Kidney epithelial cell (primary cell): Measurements from ENCODE around the gene WWC2. TPM values are rescaled to one million over a fixed set of nuclear protein-coding genes. Genes with fewer than 3 reads are reported as not detected.

ENCODE experiments used
- DNase-seq: peaks from one replicate; pipeline ENCODE4 v3.0.0-alpha.2; 2010; ENCODE audit warnings: low read depth
- H3K27me3 ChIP-seq: 2 replicates; pipeline ENCODE4 v1.6.0; 2011; ENCODE audit warnings: low read length; ENCODE audit not compliant: control insufficient read depth, insufficient read depth
- H3K36me3 ChIP-seq: 2 replicates; pipeline ENCODE4 v1.5.1; 2011; ENCODE audit warnings: low read length; ENCODE audit not compliant: control insufficient read depth, insufficient read depth
- H3K4me3 ChIP-seq: 2 replicates; pipeline ENCODE4 v1.5.1; 2011; ENCODE audit warnings: low read depth, mild to moderate bottlenecking, control low read depth, low read length
- total RNA-seq: library from RNA; depleted of rRNA; stranded (reverse); fragments of >200 nt; gene quantifications from 2 replicates; pipeline ENCODE4 v1.2.3, GENCODE V29; 2015
- TF ChIP-seq, protein P1 (sequence below): IDR thresholded peaks from 2 replicates; pipeline ENCODE4 v1.5.1; 2011; ENCODE audit warnings: mild to moderate bottlenecking, moderate library complexity, low read length, control low read depth, inconsistent platforms; ENCODE audit not compliant: insufficient read depth, poor library complexity, severe bottlenecking

WWC2 gene
- total RNA-seq, 1 donor from 2014 or later = 29.0 TPM

GRCh38 chr4:183266371-183266770, 167.3 kb downstream of the WWC2 start:
- Histone ChIP-seq H3K4me3 (no peak overlapping the region), H3K27me3 (no peaks in the 10 kb centered on the region), H3K36me3 (peaks cover 2% of the 10 kb centered on the region)
- DNase-seq = no peak
- TF ChIP-seq, protein P1, sequence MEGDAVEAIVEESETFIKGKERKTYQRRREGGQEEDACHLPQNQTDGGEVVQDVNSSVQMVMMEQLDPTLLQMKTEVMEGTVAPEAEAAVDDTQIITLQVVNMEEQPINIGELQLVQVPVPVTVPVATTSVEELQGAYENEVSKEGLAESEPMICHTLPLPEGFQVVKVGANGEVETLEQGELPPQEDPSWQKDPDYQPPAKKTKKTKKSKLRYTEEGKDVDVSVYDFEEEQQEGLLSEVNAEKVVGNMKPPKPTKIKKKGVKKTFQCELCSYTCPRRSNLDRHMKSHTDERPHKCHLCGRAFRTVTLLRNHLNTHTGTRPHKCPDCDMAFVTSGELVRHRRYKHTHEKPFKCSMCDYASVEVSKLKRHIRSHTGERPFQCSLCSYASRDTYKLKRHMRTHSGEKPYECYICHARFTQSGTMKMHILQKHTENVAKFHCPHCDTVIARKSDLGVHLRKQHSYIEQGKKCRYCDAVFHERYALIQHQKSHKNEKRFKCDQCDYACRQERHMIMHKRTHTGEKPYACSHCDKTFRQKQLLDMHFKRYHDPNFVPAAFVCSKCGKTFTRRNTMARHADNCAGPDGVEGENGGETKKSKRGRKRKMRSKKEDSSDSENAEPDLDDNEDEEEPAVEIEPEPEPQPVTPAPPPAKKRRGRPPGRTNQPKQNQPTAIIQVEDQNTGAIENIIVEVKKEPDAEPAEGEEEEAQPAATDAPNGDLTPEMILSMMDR = no peak

GRCh38 chr4:183268556-183268955, 169.5 kb downstream of the WWC2 start:
- no peak overlapping the region for H3K4me3 ChIP-seq
- TF ChIP-seq, protein P1 = no peak
- H3K36me3 ChIP-seq = peaks cover 2% of the 10 kb centered on the region
- no peaks in the 10 kb centered on the region for H3K27me3 ChIP-seq
- DNase-seq = no peak

DNA sequence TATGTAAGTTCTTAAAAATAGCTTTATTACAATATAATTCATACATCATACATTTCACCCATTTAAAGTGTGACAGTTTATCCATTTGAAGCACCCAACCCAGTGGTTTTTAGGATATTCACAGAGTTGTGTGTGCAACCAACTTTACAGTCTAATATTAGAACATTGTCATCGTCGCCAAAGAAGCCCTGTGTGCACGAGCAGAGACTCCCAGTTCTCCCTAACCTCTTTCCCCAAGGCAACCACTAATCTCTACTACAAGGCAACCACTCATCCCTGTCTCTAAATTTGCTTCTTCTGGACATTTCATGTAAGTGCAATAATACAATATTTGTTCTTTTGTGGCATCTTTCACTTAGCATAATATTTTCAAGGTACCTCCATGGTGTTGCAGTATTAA, 173.3 kb downstream of the WWC2 start:
- DNase-seq = no peak
- H3K27me3 ChIP-seq = no peaks in the 10 kb centered on the region
- peaks cover under 1% of the 10 kb centered on the region for H3K36me3 ChIP-seq
- TF ChIP-seq, protein P1 = no peak
- no peak overlapping the region for H3K4me3 ChIP-seq

- no peak overlapping the region for H3K4me3 ChIP-seq
- no peaks in the 10 kb centered on the region for H3K27me3 ChIP-seq
- no peaks in the 10 kb centered on the region for H3K36me3 ChIP-seq
- DNase-seq = no peak
- TF ChIP-seq, protein P1 = no peak
Observed at GRCh38 chr4:183276106-183276505, 177.0 kb downstream of the WWC2 start.

- Histone ChIP-seq H3K27me3 (no peaks in the 10 kb centered on the region), H3K4me3 (no peak overlapping the region), H3K36me3 (peaks cover 5% of the 10 kb centered on the region)
- TF ChIP-seq, protein P1 = no peak
- no peak for DNase-seq
Observed at GRCh38 chr4:183284258-183284785, 185.3 kb downstream of the WWC2 start.

GRCh38 chr4:183284965-183285364, 185.9 kb downstream of the WWC2 start:
- H3K27me3 ChIP-seq = no peaks in the 10 kb centered on the region
- TF ChIP-seq, protein P1 = no peak
- no peak overlapping the region for H3K4me3 ChIP-seq
- DNase-seq = no peak
- peaks cover 7% of the 10 kb centered on the region for H3K36me3 ChIP-seq
